ENCODE measurements around the gene CBFA2T3. TPM values are rescaled to one million over a fixed set of nuclear protein-coding genes. Genes with fewer than 3 reads are reported as not detected.
"Not testable (repeated sequence)": the region's sequence is repeated elsewhere in the genome, so short reads cannot be mapped to it uniquely, and the experiment has no call there.

Gene CBFA2T3
- polyA plus RNA-seq, 3 donors = 5.3 to 32.2 (median 6.2) TPM

GRCh38 chr16:89002851-89003830 is 26.1 kb upstream of the CBFA2T3 start:
- no peak for DNase-seq
- Histone ChIP-seq H3K4me1 (ENCODE audit: control insufficient read depth in 1 of 2, insufficient read depth in 2 of 2, low read length in 2 of 2) (peaks cover 0 to 2% of the 10 kb centered on the region in 2 donors), H2AFZ (ENCODE audit: insufficient read depth, low read depth, low read length, poor library complexity, severe bottlenecking) (no peak overlapping the region), H3K79me2 (ENCODE audit: insufficient read depth, low read length) (no peaks in the 10 kb centered on the region), H4K20me1 (ENCODE audit: insufficient read depth, low read length) (no peaks in the 10 kb centered on the region), H3K4me2 (replicated peaks; ENCODE audit: extremely low read depth, low read length, poor library complexity, severe bottlenecking) (no peak overlapping the region), H3K9ac (ENCODE audit: insufficient read depth, low read length, poor library complexity, severe bottlenecking) (no peak overlapping the region), H3K27ac (ENCODE audit: low read depth in 1 of 2, low read length in 2 of 2) (no peak overlapping the region), H3K4me3 (replicated peaks in 1 of 3; ENCODE audit: low read depth in 2 of 3, low read length in 3 of 3) (no peak overlapping the region), H3K9me3 (replicated peaks in 1 of 2; ENCODE audit: control insufficient read depth in 1 of 2, insufficient read depth in 1 of 2, low read length in 2 of 2) (peaks cover 28 to 35% of the 10 kb centered on the region in 2 donors), H3K27me3 (ENCODE audit: control insufficient read depth in 2 of 2, insufficient read depth in 2 of 2, low read length in 2 of 2) (peaks cover 9 to 35% of the 10 kb centered on the region in 2 donors), H3K36me3 (replicated peaks in 1 of 2; ENCODE audit: control insufficient read depth in 1 of 2, insufficient read depth in 2 of 2, low read length in 2 of 2) (no peaks in the 10 kb centered on the region)
- peaks cover 0 to 4% of the 10 kb centered on the region in 2 donors for H3K36me3 Mint-ChIP-seq
- intact Hi-C loops (cut with micrococcal nuclease) = no loop called here
- H3K4me3 Mint-ChIP-seq = peak overlapping the region in 1 of 2 donors; percentile 77
- H3K27ac Mint-ChIP-seq = no peak overlapping the region
- no peak for TF ChIP-seq CTCF (IDR thresholded peaks at IDR 0.05)
- H3K9me3 Mint-ChIP-seq = peaks cover 16 to 41% (median 33%) of the 10 kb centered on the region in 7 donors
- H3K4me1 Mint-ChIP-seq = peaks cover 15% of the 10 kb centered on the region
- peaks cover 37 to 68% (median 44%) of the 10 kb centered on the region in 3 donors for H3K27me3 Mint-ChIP-seq (ENCODE audit: low read depth in 3 of 3)
- WGBS (ENCODE audit: insufficient coverage) = 60% methylated on average over 27 of the region's 47 CpGs

- Mint-ChIP-seq H3K9me3 (peaks cover 27 to 52% (median 44%) of the 10 kb centered on the region in 7 donors), H3K27me3 (ENCODE audit: low read depth in 3 of 3) (peaks cover 34 to 60% (median 44%) of the 10 kb centered on the region in 3 donors), H3K4me1 (peaks cover 15% of the 10 kb centered on the region)
- H3K4me1 ChIP-seq (ENCODE audit: control insufficient read depth in 1 of 2, insufficient read depth in 2 of 2, low read length in 2 of 2); H2AFZ ChIP-seq (ENCODE audit: insufficient read depth, low read depth, low read length, poor library complexity, severe bottlenecking); H3K79me2 ChIP-seq (ENCODE audit: insufficient read depth, low read length); H3K4me3 ChIP-seq (replicated peaks in 1 of 3; ENCODE audit: low read depth in 2 of 3, low read length in 3 of 3); H4K20me1 ChIP-seq (ENCODE audit: insufficient read depth, low read length); H3K4me3 Mint-ChIP-seq; H3K27ac ChIP-seq (ENCODE audit: low read depth in 1 of 2, low read length in 2 of 2); H3K4me2 ChIP-seq (replicated peaks; ENCODE audit: extremely low read depth, low read length, poor library complexity, severe bottlenecking); H3K9ac ChIP-seq (ENCODE audit: insufficient read depth, low read length, poor library complexity, severe bottlenecking); H3K36me3 ChIP-seq (replicated peaks in 1 of 2; ENCODE audit: control insufficient read depth in 1 of 2, insufficient read depth in 2 of 2, low read length in 2 of 2); H3K36me3 Mint-ChIP-seq; DNase-seq; H3K27ac Mint-ChIP-seq; intact Hi-C loops (cut with micrococcal nuclease): not testable (repeated sequence)
- Histone ChIP-seq H3K9me3 (replicated peaks in 1 of 2; ENCODE audit: control insufficient read depth in 1 of 2, insufficient read depth in 1 of 2, low read length in 2 of 2) (peaks cover 39 to 46% of the 10 kb centered on the region in 2 donors), H3K27me3 (ENCODE audit: control insufficient read depth in 2 of 2, insufficient read depth in 2 of 2, low read length in 2 of 2) (peaks cover 9 to 35% of the 10 kb centered on the region in 2 donors)
- WGBS (ENCODE audit: insufficient coverage) = no CpG with 5 or more reads among the region's 19 CpGs
These were observed 25.1 kb upstream of the CBFA2T3 start for GRCh38 chr16:89002081-89002480.

All from CD14-positive monocyte (primary cell).